Esophagus muscularis mucosa (tissue), 4 donors: Measurements from ENCODE around the gene TENM4. TPM values are rescaled to one million over a fixed set of nuclear protein-coding genes. Genes with fewer than 3 reads are reported as not detected.

Experiments
- DNase-seq: peaks from one replicate; pipeline ENCODE4 v3.0.0-alpha.2; 2017; ENCODE audit errors: extremely low spot score
- H3K27ac ChIP-seq, 4 donors: fragments of 200-600 bp; sonication (generic); replicated peaks in 1 of 4; 1 replicate in 3 of 4; 2 replicates in 1 of 4; pipeline ENCODE4 v1.5.1; 2016 to 2019; ENCODE audit warnings: mild to moderate bottlenecking in 1 of 4
- H3K27me3 ChIP-seq, 4 donors: fragments of 200-600 bp; sonication (generic); one replicate each; pipeline versions ENCODE4 v1.5.1 to v1.6.0; 2016 to 2019
- H3K36me3 ChIP-seq, 4 donors: fragments of 200-600 bp; sonication (generic); one replicate each; pipeline ENCODE4 v1.5.1; 2016 to 2019
- H3K4me1 ChIP-seq, 4 donors: fragments of 200-600 bp; sonication (generic); one replicate each; pipeline ENCODE4 v1.5.1; 2016 to 2019
- H3K4me3 ChIP-seq, 4 donors: fragments of 200-600 bp; sonication (generic); 1 replicate in 2 of 4; 2 replicates in 2 of 4; pipeline ENCODE4 v1.5.1; 2016 to 2019; ENCODE audit warnings: mild to moderate bottlenecking in 4 of 4, moderate library complexity in 1 of 4
- H3K9me3 ChIP-seq, 4 donors: fragments of 200-600 bp; sonication (generic); 1 replicate in 3 of 4; 2 replicates in 1 of 4; pipeline ENCODE4 v1.5.1; 2016 to 2019
- EP300 ChIP-seq: sonication (generic); formaldehyde crosslinking; IDR thresholded peaks from one replicate; pipeline ENCODE4 v1.6.1; 2017; ENCODE audit warnings: antibody characterized with exemption
- POLR2A ChIP-seq: fragments of 450-650 bp; IDR thresholded peaks from one replicate; pipeline ENCODE4 v1.6.1; 2017; ENCODE audit warnings: antibody characterized with exemption, moderate library complexity, mild to moderate bottlenecking, low read depth
- POLR2AphosphoS5 ChIP-seq, 2 donors: sonication (generic); formaldehyde crosslinking; IDR thresholded peaks; one replicate each; pipeline ENCODE4 v1.6.1; 2017; ENCODE audit warnings: antibody characterized with exemption in 2 of 2
- WGBS: methylation state at CpG from one replicate; pipeline ENCODE4 v1.1.5; 2018; 5-methylcytosine and 5-hydroxymethylcytosine counted together
- intact Hi-C: fragments of 100-400 bp; cut with DNase I; formaldehyde crosslinking; loops from one replicate; pipeline ENCODE4 v1.15.1; 2023
- total RNA-seq, 4 donors: library from RNA; depleted of rRNA; stranded (reverse); fragments of >200 nt; gene quantifications; one replicate each; pipeline versions ENCODE4 v1.1.0 to v1.2.1, GENCODE V29; 2016
- TF ChIP-seq, protein P1 (sequence below), 3 experiments: fragments of 200-600 bp in 2 of 3; fragments of 450-650 bp in 1 of 3; sonication (generic) in 2 of 3; IDR thresholded peaks; one replicate each; pipeline ENCODE4 v1.5.1; 2017 to 2019; ENCODE audit warnings: antibody characterized with exemption in 3 of 3, mild to moderate bottlenecking in 2 of 3, moderate library complexity in 1 of 3

Gene TENM4
- total RNA-seq, 4 donors from 2014 or later = 4.1 to 9.6 (median 8.0) TPM

DNA sequence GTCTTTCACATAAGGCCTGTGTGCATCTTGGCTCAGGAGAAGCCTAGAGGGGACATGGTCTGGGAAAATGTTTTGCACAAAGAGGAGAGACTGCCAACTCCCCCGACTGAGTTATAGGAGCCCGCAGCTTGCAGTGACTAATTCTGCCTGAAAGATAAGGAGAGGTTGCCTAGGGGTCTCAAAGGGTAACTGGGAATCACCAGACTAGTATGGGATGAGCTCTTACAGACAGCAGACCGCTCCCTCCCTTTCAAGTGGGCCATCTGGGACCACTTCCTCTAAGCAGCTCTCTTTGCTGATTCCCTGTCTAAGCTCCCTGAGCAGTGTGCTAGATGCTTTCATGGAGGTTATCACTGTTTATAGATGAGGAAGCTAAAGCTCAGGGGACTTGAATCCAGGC, 105.1 kb downstream of the TENM4 start:
- DNase-seq = no peak
- TF ChIP-seq POLR2A (no peak), EP300 (no peak), POLR2AphosphoS5 (IDR thresholded peaks at IDR 0.05) (no peak)
- TF ChIP-seq, protein P1, sequence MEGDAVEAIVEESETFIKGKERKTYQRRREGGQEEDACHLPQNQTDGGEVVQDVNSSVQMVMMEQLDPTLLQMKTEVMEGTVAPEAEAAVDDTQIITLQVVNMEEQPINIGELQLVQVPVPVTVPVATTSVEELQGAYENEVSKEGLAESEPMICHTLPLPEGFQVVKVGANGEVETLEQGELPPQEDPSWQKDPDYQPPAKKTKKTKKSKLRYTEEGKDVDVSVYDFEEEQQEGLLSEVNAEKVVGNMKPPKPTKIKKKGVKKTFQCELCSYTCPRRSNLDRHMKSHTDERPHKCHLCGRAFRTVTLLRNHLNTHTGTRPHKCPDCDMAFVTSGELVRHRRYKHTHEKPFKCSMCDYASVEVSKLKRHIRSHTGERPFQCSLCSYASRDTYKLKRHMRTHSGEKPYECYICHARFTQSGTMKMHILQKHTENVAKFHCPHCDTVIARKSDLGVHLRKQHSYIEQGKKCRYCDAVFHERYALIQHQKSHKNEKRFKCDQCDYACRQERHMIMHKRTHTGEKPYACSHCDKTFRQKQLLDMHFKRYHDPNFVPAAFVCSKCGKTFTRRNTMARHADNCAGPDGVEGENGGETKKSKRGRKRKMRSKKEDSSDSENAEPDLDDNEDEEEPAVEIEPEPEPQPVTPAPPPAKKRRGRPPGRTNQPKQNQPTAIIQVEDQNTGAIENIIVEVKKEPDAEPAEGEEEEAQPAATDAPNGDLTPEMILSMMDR (IDR thresholded peaks at IDR 0.05) = no peak
- H3K36me3 ChIP-seq = no peaks in the 10 kb centered on the region
- no peak overlapping the region for H3K27ac ChIP-seq
- no peaks in the 10 kb centered on the region for H3K9me3 ChIP-seq
- WGBS = 95% methylated on average over 3 of the region's 3 CpGs
- no peak overlapping the region for H3K4me3 ChIP-seq
- no peaks in the 10 kb centered on the region for H3K27me3 ChIP-seq
- intact Hi-C loops = no loop called here
- peaks cover 0 to 8% (median 0%) of the 10 kb centered on the region in 4 donors for H3K4me1 ChIP-seq

DNA sequence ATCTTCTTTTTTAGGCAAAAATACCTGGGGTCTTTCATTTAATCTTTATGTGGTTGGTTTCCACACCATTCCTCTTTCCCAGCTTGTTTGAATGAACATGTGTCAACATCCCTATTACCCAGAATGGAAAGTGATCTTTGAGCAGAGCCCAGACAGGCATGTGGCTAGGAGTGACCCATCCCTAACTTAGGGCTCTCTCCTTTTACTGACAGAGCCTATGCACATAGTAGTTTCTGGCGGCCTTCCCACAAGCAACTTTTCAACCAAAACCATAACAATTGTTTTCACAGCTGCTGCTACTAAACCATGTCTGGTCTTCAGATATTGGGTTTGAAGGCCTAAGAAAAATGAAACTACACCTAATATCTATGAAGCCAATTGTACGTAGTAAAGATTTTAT, 107.5 kb downstream of the TENM4 start:
- Histone ChIP-seq H3K27ac (no peak overlapping the region), H3K4me3 (no peak overlapping the region), H3K36me3 (no peaks in the 10 kb centered on the region), H3K9me3 (no peaks in the 10 kb centered on the region), H3K27me3 (no peaks in the 10 kb centered on the region), H3K4me1 (peaks cover 0 to 8% (median 0%) of the 10 kb centered on the region in 4 donors)
- TF ChIP-seq, protein P1 (IDR thresholded peaks at IDR 0.05) = no peak
- TF ChIP-seq EP300 = no peak
- no peak for TF ChIP-seq POLR2A
- no peak for TF ChIP-seq POLR2AphosphoS5 (IDR thresholded peaks at IDR 0.05)
- intact Hi-C loops = no loop called here
- 100% methylated on average over 2 of the region's 2 CpGs for WGBS
- no peak for DNase-seq

DNA sequence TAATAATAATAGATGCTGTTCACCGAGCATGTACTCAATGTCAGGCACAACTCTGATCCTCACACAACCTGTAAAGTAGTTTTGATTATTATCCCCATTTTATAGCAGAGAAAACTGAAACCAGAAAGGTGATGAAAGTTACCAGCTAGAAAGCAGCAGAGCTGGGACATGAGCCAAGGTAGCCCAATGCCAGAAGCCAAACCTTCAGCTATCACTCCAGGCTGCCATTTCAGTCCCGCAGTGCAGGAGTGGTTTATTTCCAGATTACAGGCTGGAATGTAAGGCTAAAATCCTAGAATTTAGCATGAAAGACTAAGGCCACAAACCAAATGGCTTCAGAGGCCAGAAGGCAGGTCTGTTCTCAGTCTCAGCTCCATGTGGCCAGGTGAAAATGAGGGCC, 108.8 kb downstream of the TENM4 start:
- H3K27ac ChIP-seq = no peak overlapping the region
- no peaks in the 10 kb centered on the region for H3K36me3 ChIP-seq
- intact Hi-C loops = no loop called here
- H3K9me3 ChIP-seq = no peaks in the 10 kb centered on the region
- WGBS = 69% methylated on average over 2 of the region's 2 CpGs
- no peak for DNase-seq
- no peaks in the 10 kb centered on the region for H3K27me3 ChIP-seq
- no peak for TF ChIP-seq EP300
- TF ChIP-seq, protein P1 (IDR thresholded peaks at IDR 0.05) = no peak
- no peak for TF ChIP-seq POLR2AphosphoS5 (IDR thresholded peaks at IDR 0.05)
- no peak for TF ChIP-seq POLR2A
- H3K4me1 ChIP-seq = peaks cover 0 to 8% (median 0%) of the 10 kb centered on the region in 4 donors
- no peak overlapping the region for H3K4me3 ChIP-seq

DNA sequence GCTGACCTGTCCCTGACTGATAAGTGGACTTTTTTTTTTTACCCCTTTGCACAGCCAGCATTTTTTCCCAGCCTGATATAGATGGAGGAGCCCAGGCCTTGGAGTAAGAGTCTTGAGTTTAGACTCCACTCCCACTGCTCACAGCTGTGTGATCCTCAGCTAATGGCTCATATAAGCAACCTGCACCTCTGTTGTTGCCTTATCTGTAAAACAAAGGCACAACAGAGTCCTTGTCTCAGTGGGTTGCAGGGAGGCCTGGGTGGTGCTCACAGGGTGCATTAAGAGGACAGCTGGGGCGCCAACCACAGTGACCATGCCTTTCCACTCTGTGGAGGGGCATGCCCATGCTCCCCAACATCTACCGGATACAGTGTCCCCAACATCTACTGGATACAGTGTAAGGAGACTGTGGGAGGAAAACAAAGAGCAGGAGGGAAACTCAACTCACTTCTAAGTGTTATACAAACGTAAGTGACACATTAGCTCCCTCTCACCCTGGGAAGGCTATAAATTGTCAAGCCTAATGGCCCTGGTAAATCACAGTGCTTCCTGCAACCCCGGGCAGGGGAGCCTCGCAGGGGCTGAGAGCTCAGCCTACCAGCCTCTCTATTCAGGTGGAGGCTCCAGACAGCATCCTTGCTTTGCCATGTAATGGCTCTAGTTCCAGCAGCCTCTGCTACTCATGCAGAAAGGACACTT, 109.5 kb downstream of the TENM4 start:
- Histone ChIP-seq H3K4me1 (peaks cover 0 to 8% (median 0%) of the 10 kb centered on the region in 4 donors), H3K27ac (no peak overlapping the region), H3K4me3 (no peak overlapping the region), H3K27me3 (no peaks in the 10 kb centered on the region), H3K36me3 (no peaks in the 10 kb centered on the region), H3K9me3 (no peaks in the 10 kb centered on the region)
- intact Hi-C loops = no loop called here
- WGBS = 73% methylated on average over 5 of the region's 5 CpGs
- TF ChIP-seq, protein P1 (IDR thresholded peaks at IDR 0.05) = no peak
- DNase-seq = no peak

DNA sequence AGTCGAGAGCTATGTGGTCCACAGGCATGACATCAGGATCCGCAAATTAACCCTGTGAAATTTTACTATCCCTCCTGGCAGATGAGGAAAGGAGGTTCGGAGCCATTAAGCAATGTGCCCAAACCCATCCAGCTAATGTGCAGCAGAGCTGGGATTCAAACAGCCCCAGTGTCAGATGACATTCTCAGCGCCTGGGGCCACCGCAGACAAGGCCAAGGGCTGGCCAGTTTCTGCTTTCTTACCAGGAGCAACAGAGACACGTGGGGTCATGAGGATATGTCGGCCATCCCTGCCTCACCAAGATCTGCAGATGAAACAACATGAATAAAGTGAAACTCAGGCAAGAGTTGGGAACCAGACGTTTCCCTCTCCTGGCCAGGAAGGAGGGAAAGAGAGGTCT, 110.2 kb downstream of the TENM4 start:
- Histone ChIP-seq H3K27ac (no peak overlapping the region), H3K4me3 (no peak overlapping the region), H3K9me3 (no peaks in the 10 kb centered on the region), H3K36me3 (no peaks in the 10 kb centered on the region), H3K27me3 (no peaks in the 10 kb centered on the region), H3K4me1 (peaks cover 0 to 8% (median 0%) of the 10 kb centered on the region in 4 donors)
- intact Hi-C loops = no loop called here
- no peak for DNase-seq
- WGBS = 81% methylated on average over 8 of the region's 8 CpGs
- TF ChIP-seq EP300 = no peak
- TF ChIP-seq, protein P1 (IDR thresholded peaks at IDR 0.05) = no peak
- TF ChIP-seq POLR2A = no peak
- TF ChIP-seq POLR2AphosphoS5 (IDR thresholded peaks at IDR 0.05) = no peak
